HepG2 (cell line): Measurements from ENCODE around the gene TDRD3. TPM values are rescaled to one million over a fixed set of nuclear protein-coding genes. Genes with fewer than 3 reads are reported as not detected.

ENCODE experiments used
- ATAC-seq: fragments of 200-7000 bp; cut with Tn5 transposase; 3 replicates; pipeline ENCODE4 v1.9.1; 2020; ENCODE audit warnings: mild to moderate bottlenecking, moderate library complexity
- BruUV-seq: library from RNA; stranded (reverse); fragments of 400-500 nt; replicated peaks from 2 replicates; lab custom pipeline; 2021; lab: Mats Ljungman, UMichigan
- CTCF ChIA-PET: fragments of 300-600 bp; formaldehyde crosslinking; extraction: SDS; loops from one replicate; lab custom pipeline; 2021; ENCODE audit warnings: low total read pairs, inconsistent platforms, low intra/inter-chr PET ratio; lab: Yijun Ruan, JAX
- POLR2A ChIA-PET: fragments of 350-600 bp; sonication (Branson Sonifier 250); formaldehyde crosslinking; loops from one replicate; lab custom pipeline; 2020; ENCODE audit warnings: antibody characterized with exemption, inconsistent platforms; lab: Yijun Ruan, JAX
- DNase-seq: peaks from one replicate; pipeline ENCODE4 v3.0.0-alpha.2; 2015; ENCODE audit warnings: low spot score
- FAIRE-seq: peaks from 3 replicates; lab custom pipeline; 2011; peaks lifted over from hg19 to GRCh38; lab: Jason Lieb, UNC
- H2AFZ ChIP-seq: one replicate; pipeline ENCODE4 v1.6.1; 2011; ENCODE audit warnings: low read length, inconsistent platforms
- H3K27ac ChIP-seq: fragments of 300-600 bp; 3 replicates; pipeline ENCODE4 v1.8.0; 2011; ENCODE audit warnings: mixed run types, mild to moderate bottlenecking, mixed read lengths, low read length, inconsistent platforms; ENCODE audit not compliant: insufficient read depth; ENCODE audit errors: extremely low read length
- H3K27me3 ChIP-seq, 2 experiments: fragments of 200-600 bp in 1 of 2; 2 replicates in 1 of 2; 3 replicates in 1 of 2; pipeline versions ENCODE4 v1.6.0 to v1.8.0; 2011; ENCODE audit warnings: low read length in 2 of 2, mild to moderate bottlenecking in 2 of 2, moderate library complexity in 2 of 2, inconsistent platforms in 1 of 2; ENCODE audit not compliant: insufficient read depth in 2 of 2, control insufficient read depth in 1 of 2
- H3K36me3 ChIP-seq, 2 experiments: fragments of 200-600 bp in 1 of 2; replicated peaks in 1 of 2; 2 replicates in 1 of 2; 3 replicates in 1 of 2; pipeline versions ENCODE4 v1.5.1 to v1.8.0; 2011; ENCODE audit warnings: low read length in 2 of 2, inconsistent platforms in 1 of 2; ENCODE audit not compliant: insufficient read depth in 2 of 2, control insufficient read depth in 1 of 2
- H3K4me1 ChIP-seq: 2 replicates; pipeline ENCODE4 v1.5.1; 2012; ENCODE audit warnings: low read length, inconsistent platforms; ENCODE audit not compliant: insufficient read depth
- H3K4me2 ChIP-seq: 2 replicates; pipeline ENCODE4 v1.6.0; 2011; ENCODE audit warnings: low read depth, low read length, inconsistent platforms
- H3K4me3 ChIP-seq, 3 experiments: fragments of 200-600 bp in 1 of 3; sonication (generic), shearing (Covaris generic) in 1 of 3; replicated peaks in 1 of 3; 2 replicates each; pipeline ENCODE4 v1.5.1; 2011 to 2016; ENCODE audit warnings: low read length in 3 of 3, inconsistent platforms in 2 of 3, low read depth in 2 of 3, mild to moderate bottlenecking in 2 of 3, control low read depth in 1 of 3, mixed read lengths in 1 of 3; ENCODE audit not compliant: insufficient read depth in 1 of 3
- H3K79me2 ChIP-seq: one replicate; pipeline ENCODE4 v1.6.1; 2011; ENCODE audit warnings: low read length, inconsistent platforms; ENCODE audit not compliant: insufficient read depth
- H3K9ac ChIP-seq: 2 replicates; pipeline ENCODE4 v1.6.0; 2011; ENCODE audit warnings: mild to moderate bottlenecking, low read depth, low read length, inconsistent platforms; ENCODE audit not compliant: insufficient read depth
- H3K9me3 ChIP-seq: 2 replicates; pipeline ENCODE4 v1.5.1; 2012; ENCODE audit warnings: mild to moderate bottlenecking, low read length
- H4K20me1 ChIP-seq: 2 replicates; pipeline ENCODE4 v1.6.0; 2011; ENCODE audit warnings: inconsistent platforms, mild to moderate bottlenecking, low read length, moderate library complexity; ENCODE audit not compliant: insufficient read depth
- CHD2 ChIP-seq: IDR thresholded peaks from 2 replicates; pipeline ENCODE4 v1.6.1; 2011; ENCODE audit warnings: low read depth, low read length, improper control_type of control experiment
- CTCF ChIP-seq: sonication (generic); formaldehyde crosslinking; IDR thresholded peaks from 2 replicates; pipeline ENCODE4 v1.5.0; 2020; ENCODE audit warnings: mild to moderate bottlenecking, missing genetic modification reagents, moderate library complexity
- FIP1L1 ChIP-seq: fragments of 200-400 bp; formaldehyde crosslinking; IDR thresholded peaks from 2 replicates; pipeline ENCODE4 v1.6.1; 2018; ENCODE audit warnings: low read depth, mild to moderate bottlenecking, low read length, moderate library complexity, borderline replicate concordance; ENCODE audit not compliant: insufficient read depth
- HBP1 ChIP-seq: IDR thresholded peaks from 2 replicates; pipeline ENCODE4 v1.6.1; 2016; ENCODE audit warnings: low read depth, control low read depth
- ISX ChIP-seq: sonication (generic); formaldehyde crosslinking; conservative IDR thresholded peaks from 2 replicates; pipeline ENCODE4 v1.5.0; 2020; ENCODE audit warnings: missing genetic modification reagents
- MEIS2 ChIP-seq: sonication (generic); formaldehyde crosslinking; IDR thresholded peaks from 2 replicates; pipeline ENCODE4 v1.9.0; 2021; ENCODE audit warnings: mild to moderate bottlenecking, missing genetic modification reagents
- SETDB1 ChIP-seq: sonication (generic); formaldehyde crosslinking; IDR thresholded peaks from 2 replicates; pipeline ENCODE4 v1.5.1; 2020; ENCODE audit warnings: missing genetic modification reagents, mild to moderate bottlenecking, borderline replicate concordance
- SNRNP70 ChIP-seq: fragments of 200-400 bp; formaldehyde crosslinking; IDR thresholded peaks from 2 replicates; pipeline ENCODE4 v1.6.1; 2017; ENCODE audit warnings: mild to moderate bottlenecking, low read depth, low read length, moderate library complexity
- TSC22D2 ChIP-seq: sonication (generic); formaldehyde crosslinking; IDR thresholded peaks from 2 replicates; pipeline ENCODE4 v1.5.1; 2020; ENCODE audit warnings: missing genetic modification reagents, mild to moderate bottlenecking, borderline replicate concordance
- ZBTB4 ChIP-seq: sonication (generic); formaldehyde crosslinking; IDR thresholded peaks from 2 replicates; pipeline ENCODE4 v1.4.0; 2020; ENCODE audit warnings: missing genetic modification reagents, mild to moderate bottlenecking, borderline replicate concordance
- ZC3H13 ChIP-seq: sonication (generic); formaldehyde crosslinking; IDR thresholded peaks from 2 replicates; pipeline ENCODE4 v1.8.1; 2023; ENCODE audit warnings: mild to moderate bottlenecking, missing genetic modification reagents, moderate library complexity
- ZNF280D ChIP-seq: sonication (generic); formaldehyde crosslinking; IDR thresholded peaks from 2 replicates; pipeline ENCODE4 v1.5.1; 2020; ENCODE audit warnings: mild to moderate bottlenecking, missing genetic modification reagents
- ZNF432 ChIP-seq: sonication (generic); formaldehyde crosslinking; IDR thresholded peaks from 2 replicates; pipeline ENCODE4 v1.5.0; 2020; ENCODE audit warnings: missing genetic modification reagents, mild to moderate bottlenecking, borderline replicate concordance
- ZNF496 ChIP-seq: sonication (generic); formaldehyde crosslinking; IDR thresholded peaks from 2 replicates; pipeline ENCODE4 v1.8.1; 2023; ENCODE audit warnings: mild to moderate bottlenecking, moderate library complexity, missing genetic modification reagents; ENCODE audit not compliant: insufficient replicate concordance
- ZSCAN31 ChIP-seq: sonication (generic); formaldehyde crosslinking; IDR thresholded peaks from 2 replicates; pipeline ENCODE4 v1.5.0; 2020; ENCODE audit warnings: low read depth, mild to moderate bottlenecking, missing genetic modification reagents
- in situ Hi-C: cut with HindIII; loops from 2 replicates; pipeline ENCODE4 v1.10.0; 2017; ENCODE audit warnings: low pct_unique_long_range_greater_than_20kb; ENCODE audit not compliant: extremely low pct_ligation_motif_present
- intact Hi-C: fragments of 100-400 bp; cut with micrococcal nuclease; formaldehyde crosslinking; loops from one replicate; pipeline ENCODE4 v1.10.0; 2022; ENCODE audit not compliant: unreplicated experiment
- polyA plus RNA-seq, 8 experiments: library from polyadenylated mRNA; depleted of rRNA in 3 of 8; stranded (reverse) in 7 of 8; unstranded in 1 of 8; fragments of >200 nt; fragmentation: Illumina TruSeq in 4 of 8; extraction: Trizol in 4 of 8; gene quantifications; 2 replicates each; pipeline versions ENCODE4 v1.2.1 to v1.2.3, GENCODE V29; 2011 to 2016; ENCODE audit warnings: low read depth in 4 of 8, missing spikeins in 1 of 8, mixed read lengths in 1 of 8; ENCODE audit not compliant: insufficient read depth in 1 of 8
- total RNA-seq, 5 experiments: library from RNA; depleted of rRNA; stranded (reverse); fragments of >200 nt; fragmentation: Illumina TruSeq; extraction: Trizol; gene quantifications; 2 replicates each; pipeline ENCODE4 v1.2.3, GENCODE V29; 2016; ENCODE audit warnings: low read depth in 1 of 5

Gene TDRD3
- total and polyA plus RNA-seq, 2 of the 13 experiments (the other 11 are each of a cell fraction or from before 2014, with no cell fraction given), result 4.7 to 11.8 TPM

GRCh38 chr13:60356970-60357369 is 40.0 kb upstream of the TDRD3 start:
- ATAC-seq (no peak), FAIRE-seq (no peak)
- TF ChIP-seq CHD2, result no peak
- TF ChIP-seq HBP1 (CRISPR knock-in tag), result no peak
- TF ChIP-seq CTCF (CRISPR knock-in tag), result no peak
- TF ChIP-seq FIP1L1, result no peak
- no peak for TF ChIP-seq SNRNP70
- TF ChIP-seq ISX (CRISPR knock-in tag), result no peak
- TF ChIP-seq ZC3H13 (CRISPR knock-in tag), result no peak
- no peak for TF ChIP-seq ZBTB4 (CRISPR knock-in tag)
- no peak for TF ChIP-seq ZNF496 (CRISPR knock-in tag)
- no peak for TF ChIP-seq SETDB1 (CRISPR knock-in tag)
- no peak for TF ChIP-seq TSC22D2 (CRISPR knock-in tag)
- TF ChIP-seq ZNF432, result no peak
- no peak for TF ChIP-seq ZNF280D
- TF ChIP-seq ZSCAN31 (CRISPR knock-in tag), result no peak
- TF ChIP-seq MEIS2 (CRISPR knock-in tag), result no peak

More at GRCh38 chr13:60356970-60357369, 40.0 kb upstream of the TDRD3 start:
- Histone ChIP-seq H3K4me2 (no peak overlapping the region), H4K20me1 (no peaks in the 10 kb centered on the region), H3K36me3 (no peaks in the 10 kb centered on the region), H3K27me3 (no peaks in the 10 kb centered on the region; a peak in 1 of 5 replicates), H3K79me2 (no peaks in the 10 kb centered on the region), H3K4me1 (no peaks in the 10 kb centered on the region), H2AFZ (no peak overlapping the region), H3K9ac (no peak overlapping the region), H3K4me3 (no peak overlapping the region), H3K27ac (no peak overlapping the region), H3K9me3 (no peaks in the 10 kb centered on the region)
- intact Hi-C loops (no loop called here), in situ Hi-C loops (no loop called here)
- DNase-seq, result no peak
- no TSS peak for BruUV-seq
- ChIA-PET CTCF (no interaction called here), POLR2A (no interaction called here)
